Stimulated activated CD8-positive, alpha-beta memory T cell treated with anti-CD3 and anti-CD28 coated beads, Interleukin-15, amount 100 ng/mL, for 48 hours (primary cell): ENCODE data around the gene ATP8A1.
"Not testable (repeated sequence)": the region's sequence is repeated elsewhere in the genome, so short reads cannot be mapped to it uniquely, and the experiment has no call there.

Experiments used
- DNase-seq, 2 donors: peaks; one replicate each; pipeline ENCODE4 v3.0.0-alpha.2; 2020; ENCODE audit warnings: low read depth in 2 of 2

Gene ATP8A1

GRCh38 chr4:42510225-42510624 is 146.7 kb downstream of the ATP8A1 start:
- no peak for DNase-seq

DNA sequence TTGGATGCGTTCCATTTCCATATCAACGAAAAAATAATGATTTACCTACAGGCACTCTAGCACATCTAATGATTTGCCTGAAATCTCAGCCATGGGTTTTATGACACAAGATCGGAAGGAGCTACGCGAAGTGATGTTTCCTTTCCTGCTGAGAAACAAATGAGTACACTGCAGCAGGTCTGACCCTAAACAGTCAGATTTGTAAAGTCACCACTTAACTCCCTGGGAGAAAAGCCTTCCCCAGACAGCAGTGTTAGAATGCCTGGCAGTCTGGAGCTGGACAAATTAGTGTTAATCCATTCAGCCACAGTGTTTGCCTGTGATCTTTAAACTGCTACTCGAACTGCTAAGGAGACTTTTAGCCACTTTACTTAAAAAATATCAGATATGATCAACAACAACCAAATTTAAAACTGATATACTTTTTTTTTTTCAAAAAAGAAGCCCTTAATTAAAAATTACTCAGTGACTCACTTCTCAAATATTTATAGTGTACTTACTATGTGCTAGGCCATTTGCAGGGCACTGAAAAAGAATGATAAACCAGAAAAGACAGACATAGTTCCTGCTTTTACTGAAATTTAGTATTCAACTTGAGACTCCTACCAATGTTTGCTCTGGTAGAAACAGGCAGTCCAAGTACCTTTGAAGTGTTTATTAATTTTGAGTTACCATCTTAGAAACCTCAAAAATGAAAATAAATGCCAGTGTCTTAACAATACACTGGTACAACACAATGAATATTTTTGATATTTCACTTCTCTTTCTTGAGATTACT is 155.1 kb downstream of the ATP8A1 start:
- no peak for DNase-seq

GRCh38 chr4:42498040-42498439 is 158.9 kb downstream of the ATP8A1 start:
- no peak for DNase-seq

- no peak for DNase-seq
Observed at GRCh38 chr4:42497142-42497910, 159.6 kb downstream of the ATP8A1 start.

DNA sequence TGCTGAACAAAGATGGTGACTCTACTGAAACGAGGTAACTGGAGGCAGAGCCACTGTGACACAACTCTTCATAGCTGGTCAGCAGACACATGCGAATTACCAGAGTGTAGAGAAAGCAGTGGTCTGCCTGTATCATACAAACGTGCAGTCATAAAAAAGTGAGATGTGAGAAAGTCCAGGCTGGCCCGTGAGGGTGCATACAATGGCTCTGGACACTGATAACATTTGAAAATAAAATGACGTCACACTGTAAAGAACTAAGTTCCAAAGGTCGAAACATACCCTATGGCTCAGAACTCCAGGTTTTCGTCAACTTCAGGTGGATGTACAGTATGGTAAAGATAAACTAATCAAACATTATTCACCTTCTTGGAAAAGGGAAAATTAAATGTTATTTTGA is 163.9 kb downstream of the ATP8A1 start:
- no peak for DNase-seq

GRCh38 chr4:42490015-42490414 is 166.9 kb downstream of the ATP8A1 start:
- DNase-seq, result no peak

GRCh38 chr4:42489095-42489494 is 167.8 kb downstream of the ATP8A1 start:
- no peak for DNase-seq

DNA sequence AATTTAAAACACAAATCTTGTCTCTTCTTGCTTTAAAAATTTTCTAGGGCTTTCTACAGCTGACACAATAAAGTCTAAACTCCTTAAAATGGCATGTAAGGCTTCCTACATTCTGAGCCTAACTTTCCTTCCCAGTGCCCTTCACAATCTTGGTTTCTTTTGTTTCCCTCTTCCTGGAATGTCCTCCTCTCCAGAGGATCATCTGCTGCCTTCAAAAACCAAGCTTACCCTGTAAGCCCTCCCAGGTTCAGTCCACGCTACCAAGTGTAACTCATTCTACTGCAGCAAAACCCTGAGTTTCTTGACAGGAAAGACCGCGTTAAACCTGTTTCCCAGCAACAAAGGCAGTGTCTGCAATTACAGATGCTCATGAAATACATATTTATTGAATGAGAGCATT is 168.4 kb downstream of the ATP8A1 start:
- no peak for DNase-seq

GRCh38 chr4:42488114-42488513 is 168.8 kb downstream of the ATP8A1 start:
- no peak for DNase-seq

DNA sequence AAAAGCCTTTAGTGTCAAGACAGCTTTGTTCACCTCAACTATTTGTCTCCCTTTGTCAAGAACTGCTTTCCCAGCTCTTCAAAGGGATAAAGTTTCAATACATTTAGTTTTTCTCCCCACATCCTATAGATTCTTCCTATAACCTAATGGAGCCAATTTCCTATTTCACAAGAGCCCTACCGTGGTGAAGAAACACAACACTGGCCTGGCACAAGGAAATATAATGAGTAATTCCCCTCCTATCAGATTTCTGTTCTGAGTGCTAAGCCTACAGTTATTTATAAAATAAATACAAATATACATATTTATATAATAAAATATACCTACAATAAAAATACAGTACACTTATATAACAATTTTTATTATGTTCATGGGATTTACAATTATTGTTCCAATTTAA is 169.7 kb downstream of the ATP8A1 start:
- no peak for DNase-seq

DNA sequence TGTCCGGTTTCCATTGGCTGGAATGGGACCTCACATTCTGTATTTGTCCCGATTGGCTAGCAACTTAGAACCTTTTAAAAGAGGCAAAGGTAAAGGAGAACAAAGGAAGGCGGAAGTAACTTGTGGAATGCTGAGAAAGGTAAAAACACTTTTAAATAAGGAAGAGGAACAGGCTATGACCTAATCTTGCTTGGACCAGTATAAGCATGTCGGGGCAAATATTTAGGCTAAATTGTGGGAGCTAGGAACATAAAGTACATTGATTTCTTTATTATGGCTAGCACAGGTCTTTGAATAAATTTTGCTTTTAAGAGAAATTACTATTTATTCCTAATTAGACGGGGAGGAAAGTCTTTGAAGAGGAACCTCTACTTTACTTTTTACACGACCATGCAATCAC is 170.7 kb downstream of the ATP8A1 start:
- not testable (repeated sequence) for DNase-seq

GRCh38 chr4:42484630-42485029 is 172.3 kb downstream of the ATP8A1 start:
- no peak for DNase-seq

- DNase-seq, result no peak
Observed at GRCh38 chr4:42483426-42484379, 173.2 kb downstream of the ATP8A1 start.

GRCh38 chr4:42482516-42483327 is 174.2 kb downstream of the ATP8A1 start:
- no peak for DNase-seq

- DNase-seq, result no peak
Observed at GRCh38 chr4:42480717-42481116, 176.2 kb downstream of the ATP8A1 start.

DNA sequence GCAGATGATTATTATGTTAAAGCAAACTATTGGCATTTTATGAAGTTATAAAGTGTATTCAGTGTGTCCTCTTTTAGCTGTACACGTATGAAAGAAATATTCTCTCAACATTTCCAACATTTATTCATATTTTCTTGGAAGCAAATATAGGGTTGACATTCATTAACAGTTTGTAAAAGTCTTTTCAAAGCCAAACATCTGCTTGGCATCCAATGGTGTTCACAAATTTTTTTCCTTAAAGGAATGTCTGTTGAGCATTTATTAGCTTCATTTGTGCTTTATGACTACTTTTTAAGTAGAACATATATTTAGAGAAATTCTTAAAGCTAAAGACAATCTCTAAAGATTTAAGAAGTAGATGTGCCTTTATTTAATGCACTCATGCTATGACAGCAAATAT is 176.6 kb downstream of the ATP8A1 start:
- no peak for DNase-seq

DNA sequence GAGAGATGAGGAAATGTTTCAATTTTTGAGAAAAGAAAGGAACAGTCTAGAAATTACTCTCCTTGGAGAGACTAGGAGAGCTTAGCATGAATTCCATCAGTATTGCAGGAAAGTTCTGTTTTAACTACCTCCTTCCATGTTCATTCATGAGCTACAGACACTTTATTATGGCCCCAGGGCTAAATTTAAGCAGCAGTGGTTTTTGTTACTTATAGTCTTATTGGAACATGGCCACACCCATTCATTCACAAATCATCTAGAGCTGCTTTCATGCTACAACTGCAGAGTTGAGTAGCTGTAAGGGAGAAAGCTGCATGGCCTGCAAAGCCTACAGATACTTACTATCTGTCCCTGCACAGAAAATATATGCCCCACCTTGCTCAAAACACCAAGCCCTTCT is 178.0 kb downstream of the ATP8A1 start:
- no peak for DNase-seq

- no peak for DNase-seq
Observed at GRCh38 chr4:42478509-42478908, 178.4 kb downstream of the ATP8A1 start.

DNA sequence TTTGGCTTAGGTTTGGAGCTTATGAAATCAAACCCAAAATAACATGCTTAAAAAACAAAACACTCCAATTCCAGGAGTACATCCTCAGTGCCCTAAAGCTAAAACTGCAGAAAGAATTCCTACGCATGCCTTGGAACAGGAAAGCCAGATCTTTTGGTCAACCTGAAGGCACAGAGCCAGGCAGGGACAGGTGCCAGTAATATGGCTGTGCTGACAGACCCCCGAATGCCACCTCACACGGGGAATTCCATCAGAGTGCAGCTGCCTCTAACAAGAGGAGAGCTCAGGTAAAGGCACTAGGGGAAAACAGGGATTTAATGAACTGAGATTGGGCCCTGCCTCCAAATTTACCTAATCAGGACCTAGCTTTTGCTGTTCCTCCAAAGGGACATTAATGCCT is 182.5 kb downstream of the ATP8A1 start:
- DNase-seq, result no peak

DNA sequence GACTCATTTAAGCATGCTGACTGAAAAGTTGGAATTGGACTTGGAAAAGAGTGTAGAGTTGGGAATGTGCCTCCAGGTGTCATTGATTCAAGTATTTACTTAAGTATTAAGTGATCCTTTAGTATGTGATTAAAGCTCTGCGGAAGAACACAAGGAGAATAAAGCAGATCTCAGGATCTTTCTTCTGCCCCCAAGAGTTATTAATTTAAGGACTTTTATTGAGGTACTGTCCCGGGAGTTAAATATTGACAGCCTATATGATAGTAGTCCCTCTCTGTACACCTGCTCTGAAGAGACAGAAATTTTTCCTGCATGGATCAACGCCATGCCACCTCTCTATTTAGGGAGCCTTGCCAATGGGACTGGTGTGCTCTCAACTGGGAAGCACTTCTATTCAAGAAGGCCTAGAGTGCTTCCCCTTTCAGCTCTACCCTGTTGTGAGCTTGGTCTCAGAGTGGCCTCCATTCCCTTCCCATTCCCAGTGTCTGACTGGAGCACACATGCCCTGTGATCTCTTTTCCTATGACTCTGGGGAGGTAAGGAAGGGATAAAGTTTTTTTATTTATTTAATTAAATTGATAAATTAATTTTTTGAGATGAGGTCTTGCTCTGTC is 183.7 kb downstream of the ATP8A1 start:
- DNase-seq, result no peak

DNA sequence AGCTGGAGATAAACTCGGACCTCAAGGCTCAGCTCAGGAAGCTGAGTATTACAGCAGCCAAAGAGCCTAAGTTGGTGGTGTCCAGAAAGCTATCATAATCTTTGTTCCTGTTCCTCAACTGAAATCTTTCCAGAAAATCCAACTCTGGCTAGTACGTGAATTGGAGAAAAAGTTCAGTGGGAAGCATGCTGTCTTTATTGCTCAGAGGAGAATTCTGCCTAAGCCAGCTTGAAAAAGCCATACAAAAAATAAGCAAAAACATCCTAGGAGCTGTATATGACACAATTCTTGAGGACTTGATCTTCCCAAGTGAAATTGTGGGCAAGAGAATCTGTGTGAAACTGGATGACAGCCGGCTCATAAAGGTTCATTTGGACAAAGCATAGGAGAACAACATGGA is 185.0 kb downstream of the ATP8A1 start:
- no peak for DNase-seq
